Gastroesophageal sphincter (tissue), 4 donors: ENCODE results near the gene ZCWPW2. TPM values are rescaled to one million over a fixed set of nuclear protein-coding genes. Genes with fewer than 3 reads are reported as not detected.

ENCODE experiments used
- ATAC-seq: fragments of 150-250 bp; one replicate; pipeline ENCODE4 v1.9.1; 2016; ENCODE audit warnings: mild to moderate bottlenecking, moderate library complexity
- H3K27ac ChIP-seq, 4 donors: fragments of 200-600 bp; sonication (generic) in 3 of 4; 1 replicate in 3 of 4; 2 replicates in 1 of 4; pipeline ENCODE4 v1.5.1; 2016 to 2019
- H3K27me3 ChIP-seq: fragments of 200-600 bp; sonication (generic); one replicate; pipeline ENCODE4 v1.5.1; 2019
- H3K36me3 ChIP-seq, 2 donors: fragments of 200-600 bp; sonication (generic); one replicate each; pipeline ENCODE4 v1.5.1; 2019; ENCODE audit warnings: control low read depth in 1 of 2
- H3K4me1 ChIP-seq, 3 donors: fragments of 200-600 bp; sonication (generic); 1 replicate in 2 of 3; 2 replicates in 1 of 3; pipeline ENCODE4 v1.5.1; 2016 to 2019; ENCODE audit warnings: control low read depth in 2 of 3
- H3K4me3 ChIP-seq, 2 donors: fragments of 200-600 bp; sonication (generic); one replicate each; pipeline ENCODE4 v1.5.1; 2019; ENCODE audit warnings: mild to moderate bottlenecking in 1 of 2, moderate library complexity in 1 of 2
- H3K9me3 ChIP-seq, 3 donors: fragments of 200-600 bp; sonication (generic); one replicate each; pipeline ENCODE4 v1.5.1; 2017 to 2019; ENCODE audit warnings: control low read depth in 2 of 3
- CTCF ChIP-seq, 4 experiments: fragments of 200-600 bp in 2 of 4; fragments of 450-650 bp in 2 of 4; sonication (generic) in 1 of 4; IDR thresholded peaks; one replicate each; pipeline ENCODE4 v1.5.1; 2017 to 2019; ENCODE audit warnings: antibody characterized with exemption in 4 of 4, mild to moderate bottlenecking in 2 of 4, moderate library complexity in 2 of 4
- EP300 ChIP-seq: sonication (generic); formaldehyde crosslinking; IDR thresholded peaks from one replicate; pipeline ENCODE4 v1.6.1; 2017; ENCODE audit warnings: antibody characterized with exemption, mild to moderate bottlenecking
- POLR2A ChIP-seq, 2 donors: fragments of 450-650 bp; IDR thresholded peaks; one replicate each; pipeline ENCODE4 v1.6.1; 2017; ENCODE audit warnings: antibody characterized with exemption in 2 of 2, mild to moderate bottlenecking in 2 of 2, moderate library complexity in 1 of 2
- POLR2AphosphoS5 ChIP-seq: sonication (generic); formaldehyde crosslinking; IDR thresholded peaks from one replicate; pipeline ENCODE4 v1.6.1; 2017; ENCODE audit warnings: antibody characterized with exemption
- WGBS, 2 donors: methylation state at CpG; one replicate each; pipeline ENCODE4 v1.1.5; 2018; ENCODE audit warnings: low coverage in 1 of 2; 5-methylcytosine and 5-hydroxymethylcytosine counted together
- total RNA-seq, 4 donors: library from RNA; depleted of rRNA; stranded (reverse); fragments of >200 nt; gene quantifications; one replicate each; pipeline ENCODE4 v1.1.0, GENCODE V29; 2016

ZCWPW2 gene
- total RNA-seq, 4 donors from 2014 or later, result 0.99 to 9.8 (median 1.1) TPM

- Histone ChIP-seq H3K9me3 (no peaks in the 10 kb centered on the region), H3K4me1 (no peaks in the 10 kb centered on the region), H3K27ac (no peak overlapping the region), H3K36me3 (peaks cover 0 to 3% of the 10 kb centered on the region in 2 donors), H3K4me3 (no peak overlapping the region), H3K27me3 (no peaks in the 10 kb centered on the region)
- ATAC-seq, result no peak
- TF ChIP-seq POLR2AphosphoS5 (no peak), POLR2A (IDR thresholded peaks at IDR 0.05) (no peak)
- WGBS, 2 donors, result 82 to 86% methylated on average over 3 of the region's 3 CpGs
These were observed 40.3 kb upstream of the ZCWPW2 start for GRCh38 chr3:28308196-28308595.

- TF ChIP-seq POLR2A (IDR thresholded peaks at IDR 0.05) (no peak), CTCF (IDR thresholded peaks at IDR 0.05) (no peak), POLR2AphosphoS5 (no peak), EP300 (no peak)
- H3K27me3 ChIP-seq, result no peaks in the 10 kb centered on the region
- no peaks in the 10 kb centered on the region for H3K9me3 ChIP-seq
- no peaks in the 10 kb centered on the region for H3K4me1 ChIP-seq
- H3K27ac ChIP-seq, result no peak overlapping the region
- no peak overlapping the region for H3K4me3 ChIP-seq
- WGBS, 2 donors, result 87% methylated on average over 1 of the region's 1 CpG; no CpG with 5 or more reads in 1 of the 2 donors
- H3K36me3 ChIP-seq, result peaks cover 0 to 16% of the 10 kb centered on the region in 2 donors
- ATAC-seq, result no peak
These were observed 32.8 kb upstream of the ZCWPW2 start for GRCh38 chr3:28315711-28316110.

GRCh38 chr3:28316226-28316625 is 32.3 kb upstream of the ZCWPW2 start:
- Histone ChIP-seq H3K36me3 (peaks cover 0 to 18% of the 10 kb centered on the region in 2 donors), H3K27ac (no peak overlapping the region), H3K4me1 (no peaks in the 10 kb centered on the region), H3K27me3 (no peaks in the 10 kb centered on the region), H3K4me3 (no peak overlapping the region), H3K9me3 (no peaks in the 10 kb centered on the region)
- ATAC-seq, result no peak
- WGBS, 2 donors, result 79 to 90% methylated on average over 2 of the region's 2 CpGs
- no peak for TF ChIP-seq POLR2AphosphoS5
- TF ChIP-seq CTCF (IDR thresholded peaks at IDR 0.05), result no peak
- no peak for TF ChIP-seq POLR2A (IDR thresholded peaks at IDR 0.05)
- no peak for TF ChIP-seq EP300

- no peaks in the 10 kb centered on the region for H3K9me3 ChIP-seq
- no peak overlapping the region for H3K27ac ChIP-seq
- H3K4me3 ChIP-seq, result no peak overlapping the region
- H3K4me1 ChIP-seq, result no peaks in the 10 kb centered on the region
- 31 to 37% methylated on average over 2 of the region's 2 CpGs for WGBS, 2 donors
- TF ChIP-seq POLR2AphosphoS5, result no peak
- TF ChIP-seq CTCF (IDR thresholded peaks at IDR 0.05), result peak; percentile 12 to 45 (median 30)
- peaks cover 0 to 23% of the 10 kb centered on the region in 2 donors for H3K36me3 ChIP-seq
- no peaks in the 10 kb centered on the region for H3K27me3 ChIP-seq
- no peak for ATAC-seq
These were observed 31.0 kb upstream of the ZCWPW2 start for GRCh38 chr3:28317438-28318022.

GRCh38 chr3:28320981-28321380 is 27.5 kb upstream of the ZCWPW2 start:
- Histone ChIP-seq H3K4me3 (no peak overlapping the region), H3K36me3 (peaks cover 4 to 50% of the 10 kb centered on the region in 2 donors), H3K27ac (no peak overlapping the region), H3K9me3 (no peaks in the 10 kb centered on the region), H3K4me1 (no peaks in the 10 kb centered on the region), H3K27me3 (no peaks in the 10 kb centered on the region)
- ATAC-seq, result no peak
- TF ChIP-seq POLR2AphosphoS5 (no peak), POLR2A (IDR thresholded peaks at IDR 0.05) (no peak), CTCF (IDR thresholded peaks at IDR 0.05) (no peak), EP300 (no peak)
